K562 (cell line): ENCODE measurements around the gene PRKG1. TPM values are rescaled to one million over a fixed set of nuclear protein-coding genes. Genes with fewer than 3 reads are reported as not detected.

Source experiments
- CHD7 ChIP-seq: fragments of 200-600 bp; sonication (generic); IDR thresholded peaks from one replicate; pipeline ENCODE4 v1.6.1; 2012; ENCODE audit warnings: mild to moderate bottlenecking, low read depth, low read length, inconsistent platforms
- ESRRA ChIP-seq: fragments of 450-650 bp; IDR thresholded peaks from 2 replicates; pipeline ENCODE4 v1.6.1; 2014; ENCODE audit warnings: low read depth, mild to moderate bottlenecking, moderate library complexity, borderline replicate concordance
- HNRNPLL ChIP-seq: fragments of 200-400 bp; formaldehyde crosslinking; IDR thresholded peaks from 2 replicates; pipeline ENCODE4 v1.6.1; 2017; ENCODE audit warnings: low read length, low read depth, mild to moderate bottlenecking; ENCODE audit not compliant: poor library complexity, severe bottlenecking
- KLF1 ChIP-seq: fragments of 450-650 bp; IDR thresholded peaks from 2 replicates; pipeline ENCODE4 v1.6.1; 2016; ENCODE audit warnings: missing genetic modification characterization, missing compliant biosample characterization
- RNF2 ChIP-seq: sonication (generic); IDR thresholded peaks from 2 replicates; pipeline ENCODE4 v1.6.1; 2016
- SP2 ChIP-seq: IDR thresholded peaks from 2 replicates; pipeline ENCODE4 v1.6.1; 2011; ENCODE audit warnings: mild to moderate bottlenecking, low read depth, low read length, moderate library complexity; ENCODE audit not compliant: poor library complexity, severe bottlenecking; ENCODE audit errors: extremely low read depth
- TEAD1 ChIP-seq, 2 experiments: fragments of 450-650 bp in 1 of 2; sonication (generic) in 1 of 2; formaldehyde crosslinking; IDR thresholded peaks; 2 replicates each; pipeline versions ENCODE4 v1.4.0 to v1.8.0; 2020 to 2022; ENCODE audit warnings: mild to moderate bottlenecking in 2 of 2, missing genetic modification reagents in 1 of 2
- TGIF2 ChIP-seq: sonication (generic); formaldehyde crosslinking; IDR thresholded peaks from 2 replicates; pipeline ENCODE4 v1.8.1; 2022; ENCODE audit warnings: mild to moderate bottlenecking, missing genetic modification reagents, moderate library complexity
- ZNF76 ChIP-seq: fragments of 250-450 bp; sonication (Bioruptor Pico); IDR thresholded peaks from 2 replicates; pipeline ENCODE4 v1.4.0; 2020; ENCODE audit warnings: mild to moderate bottlenecking, moderate library complexity, borderline replicate concordance
- polyA plus RNA-seq, 8 experiments: library from polyadenylated mRNA; depleted of rRNA in 4 of 8; stranded (reverse) in 5 of 8; unstranded in 3 of 8; fragments of >200 nt; fragmentation: Nextera tagmentation in 2 of 8; fragmentation: Illumina TruSeq in 1 of 8; extraction: Ambion mirVana in 2 of 8; extraction: Trizol in 1 of 8; gene quantifications; 2 replicates each; pipeline versions ENCODE4 v1.2.1 to v1.2.3, GENCODE V29; 2011 to 2014; ENCODE audit warnings: inconsistent platforms in 1 of 8, missing spikeins in 1 of 8
- total RNA-seq, 7 experiments: library from RNA; depleted of rRNA in 6 of 7; stranded (reverse); fragments of >200 nt in 6 of 7; fragmentation: Illumina TruSeq in 2 of 7; extraction: Trizol in 2 of 7; gene quantifications; 2 replicates each; pipeline versions ENCODE4 v1.2.1 to v1.2.3, GENCODE V29; 2011 to 2021; ENCODE audit warnings: low replicate concordance in 1 of 7
- TF ChIP-seq, protein P1 (sequence below): fragments of 250-450 bp; sonication (Bioruptor Pico); IDR thresholded peaks from 2 replicates; pipeline ENCODE4 v1.8.0; 2021; ENCODE audit warnings: mild to moderate bottlenecking, moderate library complexity
- TF ChIP-seq, protein P2 (sequence below): fragments of 250-450 bp; sonication (Bioruptor Pico); IDR thresholded peaks from 2 replicates; pipeline ENCODE4 v1.9.0; 2021; ENCODE audit warnings: mild to moderate bottlenecking, inconsistent platforms

Gene PRKG1
- total and polyA plus RNA-seq, 9 of the 15 experiments (the other 6 are each of a cell fraction or from before 2014, with no cell fraction given) = 0.22 TPM; not detected in 8

DNA sequence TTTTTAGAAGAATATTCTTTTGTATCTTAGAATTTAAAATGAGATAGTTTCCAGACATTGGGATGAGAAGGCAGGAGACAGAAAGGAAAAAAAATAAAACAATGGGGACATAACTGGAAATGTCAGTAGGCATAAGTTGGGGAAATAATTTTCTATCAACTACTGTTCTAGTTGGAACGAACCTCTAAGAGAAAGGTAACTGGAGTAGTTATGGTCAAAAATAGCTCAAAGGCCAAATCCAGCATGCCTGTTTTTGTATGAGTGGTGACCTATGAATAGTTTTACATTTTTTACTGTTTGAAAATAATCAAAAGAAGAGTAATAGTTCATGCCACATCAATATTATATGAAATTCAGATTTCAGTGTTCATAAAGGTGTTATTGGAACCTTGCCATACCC lies 877.3 kb downstream of the PRKG1 start (continued):
- TF ChIP-seq CHD7 (no peak), TEAD1 (CRISPR knock-in tag; IDR thresholded peaks at IDR 0.05) (no peak), RNF2 (no peak), TGIF2 (CRISPR knock-in tag) (no peak), ZNF76 (CRISPR knock-in tag) (no peak), KLF1 (tag) (no peak), HNRNPLL (no peak), ESRRA (no peak), SP2 (no peak)
- TF ChIP-seq, protein P1, sequence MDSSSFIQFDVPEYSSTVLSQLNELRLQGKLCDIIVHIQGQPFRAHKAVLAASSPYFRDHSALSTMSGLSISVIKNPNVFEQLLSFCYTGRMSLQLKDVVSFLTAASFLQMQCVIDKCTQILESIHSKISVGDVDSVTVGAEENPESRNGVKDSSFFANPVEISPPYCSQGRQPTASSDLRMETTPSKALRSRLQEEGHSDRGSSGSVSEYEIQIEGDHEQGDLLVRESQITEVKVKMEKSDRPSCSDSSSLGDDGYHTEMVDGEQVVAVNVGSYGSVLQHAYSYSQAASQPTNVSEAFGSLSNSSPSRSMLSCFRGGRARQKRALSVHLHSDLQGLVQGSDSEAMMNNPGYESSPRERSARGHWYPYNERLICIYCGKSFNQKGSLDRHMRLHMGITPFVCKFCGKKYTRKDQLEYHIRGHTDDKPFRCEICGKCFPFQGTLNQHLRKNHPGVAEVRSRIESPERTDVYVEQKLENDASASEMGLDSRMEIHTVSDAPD (CRISPR knock-in tag) = no peak
- TF ChIP-seq, protein P2, sequence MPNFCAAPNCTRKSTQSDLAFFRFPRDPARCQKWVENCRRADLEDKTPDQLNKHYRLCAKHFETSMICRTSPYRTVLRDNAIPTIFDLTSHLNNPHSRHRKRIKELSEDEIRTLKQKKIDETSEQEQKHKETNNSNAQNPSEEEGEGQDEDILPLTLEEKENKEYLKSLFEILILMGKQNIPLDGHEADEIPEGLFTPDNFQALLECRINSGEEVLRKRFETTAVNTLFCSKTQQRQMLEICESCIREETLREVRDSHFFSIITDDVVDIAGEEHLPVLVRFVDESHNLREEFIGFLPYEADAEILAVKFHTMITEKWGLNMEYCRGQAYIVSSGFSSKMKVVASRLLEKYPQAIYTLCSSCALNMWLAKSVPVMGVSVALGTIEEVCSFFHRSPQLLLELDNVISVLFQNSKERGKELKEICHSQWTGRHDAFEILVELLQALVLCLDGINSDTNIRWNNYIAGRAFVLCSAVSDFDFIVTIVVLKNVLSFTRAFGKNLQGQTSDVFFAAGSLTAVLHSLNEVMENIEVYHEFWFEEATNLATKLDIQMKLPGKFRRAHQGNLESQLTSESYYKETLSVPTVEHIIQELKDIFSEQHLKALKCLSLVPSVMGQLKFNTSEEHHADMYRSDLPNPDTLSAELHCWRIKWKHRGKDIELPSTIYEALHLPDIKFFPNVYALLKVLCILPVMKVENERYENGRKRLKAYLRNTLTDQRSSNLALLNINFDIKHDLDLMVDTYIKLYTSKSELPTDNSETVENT = no peak
